GM19025 (cell line): ENCODE data around the gene GNE.
"Not testable (repeated sequence)": the region's sequence is repeated elsewhere in the genome, so short reads cannot be mapped to it uniquely, and the experiment has no call there.

Experiments
- ATAC-seq: cut with Tn5 transposase; IDR thresholded peaks from one replicate; pipeline ENCODE4 v1.9.1; 2021; ENCODE audit warnings: mild to moderate bottlenecking, low read depth, moderate library complexity; ENCODE audit not compliant: unreplicated experiment

Gene GNE

GRCh38 chr9:36273354-36273753, 15.1 kb upstream of the GNE start:
- not testable (repeated sequence) for ATAC-seq

- no peak for ATAC-seq
These were observed 9.8 kb upstream of the GNE start for GRCh38 chr9:36268007-36268427.

- no peak for ATAC-seq
These were observed 6.6 kb upstream of the GNE start for GRCh38 chr9:36264896-36265295.

- no peak for ATAC-seq
These were observed 5.4 kb upstream of the GNE start for GRCh38 chr9:36263683-36264082.

- ATAC-seq: no peak
These were observed 817 bp upstream of the GNE start for GRCh38 chr9:36258996-36259533.

- no peak for ATAC-seq
These were observed 6.8 kb downstream of the GNE start for GRCh38 chr9:36251428-36251827.

GRCh38 chr9:36250079-36250478, 8.2 kb downstream of the GNE start:
- no peak for ATAC-seq

GRCh38 chr9:36249189-36249588, 9.1 kb downstream of the GNE start:
- no peak for ATAC-seq

- not testable (repeated sequence) for ATAC-seq
These were observed 10.2 kb downstream of the GNE start for GRCh38 chr9:36248061-36248460.

- no peak for ATAC-seq
These were observed 10.9 kb downstream of the GNE start for GRCh38 chr9:36247356-36247755.

- no peak for ATAC-seq
These were observed 12.3 kb downstream of the GNE start for GRCh38 chr9:36245906-36246305.

- ATAC-seq: not testable (repeated sequence)
These were observed 18.6 kb downstream of the GNE start for GRCh38 chr9:36239675-36240074.

GRCh38 chr9:36239205-36239604, 19.0 kb downstream of the GNE start:
- ATAC-seq: not testable (repeated sequence)

GRCh38 chr9:36237230-36237629, 21.0 kb downstream of the GNE start:
- ATAC-seq: no peak

- ATAC-seq: no peak
These were observed 35.8 kb downstream of the GNE start for GRCh38 chr9:36222449-36222848.

GRCh38 chr9:36221667-36222066, 36.6 kb downstream of the GNE start:
- no peak for ATAC-seq

- ATAC-seq: no peak
These were observed 39.8 kb downstream of the GNE start for GRCh38 chr9:36218411-36218901.

GRCh38 chr9:36218011-36218410, 40.2 kb downstream of the GNE start:
- no peak for ATAC-seq

GRCh38 chr9:36217256-36217968, 40.8 kb downstream of the GNE start:
- ATAC-seq: no peak

GRCh38 chr9:36214571-36214970, 43.7 kb downstream of the GNE start:
- no peak for ATAC-seq

GRCh38 chr9:36213989-36214388, 44.3 kb downstream of the GNE start:
- ATAC-seq: no peak

- ATAC-seq: no peak
These were observed 44.9 kb downstream of the GNE start for GRCh38 chr9:36213387-36213786.
